Uterus (tissue), 4 donors: Measurements from ENCODE around the gene VNN1. TPM values are rescaled to one million over a fixed set of nuclear protein-coding genes. Genes with fewer than 3 reads are reported as not detected.
"Not testable (repeated sequence)": the region's sequence is repeated elsewhere in the genome, so short reads cannot be mapped to it uniquely, and the experiment has no call there.

Experiments used
- DNase-seq, 2 donors: peaks; one replicate each; pipeline ENCODE4 v3.0.0-alpha.2; 2019 to 2020
- H3K27ac ChIP-seq, 2 donors: fragments of 200-600 bp; sonication (generic); 1 replicate in 1 of 2; 2 replicates in 1 of 2; pipeline ENCODE4 v1.5.1; 2016 to 2018
- H3K27me3 ChIP-seq, 2 donors: fragments of 200-600 bp; sonication (generic); one replicate each; pipeline ENCODE4 v1.5.1; 2018 to 2019; ENCODE audit warnings: control low read depth in 1 of 2
- H3K36me3 ChIP-seq, 2 donors: fragments of 200-600 bp; sonication (generic); one replicate each; pipeline ENCODE4 v1.5.1; 2019; ENCODE audit warnings: control low read depth in 1 of 2
- H3K4me1 ChIP-seq, 2 donors: fragments of 200-600 bp; sonication (generic); one replicate each; pipeline ENCODE4 v1.5.1; 2018 to 2019; ENCODE audit warnings: control low read depth in 1 of 2
- H3K4me3 ChIP-seq, 2 donors: fragments of 200-600 bp; sonication (generic); 1 replicate in 1 of 2; 2 replicates in 1 of 2; pipeline ENCODE4 v1.5.1; 2018 to 2019; ENCODE audit warnings: mild to moderate bottlenecking in 1 of 2
- H3K9me3 ChIP-seq, 2 donors: fragments of 200-600 bp; sonication (generic); one replicate each; pipeline ENCODE4 v1.5.1; 2019; ENCODE audit warnings: control low read depth in 1 of 2
- CTCF ChIP-seq, 4 experiments: fragments of 200-600 bp in 2 of 4; fragments of 450-650 bp in 2 of 4; sonication (generic) in 2 of 4; IDR thresholded peaks; one replicate each; pipeline ENCODE4 v1.5.1; 2016 to 2019; ENCODE audit warnings: antibody characterized with exemption in 4 of 4, mild to moderate bottlenecking in 2 of 4, moderate library complexity in 1 of 4
- POLR2A ChIP-seq, 2 donors: fragments of 450-650 bp; IDR thresholded peaks; one replicate each; pipeline ENCODE4 v1.6.1; 2016; ENCODE audit warnings: antibody characterized with exemption in 2 of 2, mild to moderate bottlenecking in 1 of 2, moderate library complexity in 1 of 2
- intact Hi-C: fragments of 100-400 bp; cut with DNase I; formaldehyde crosslinking; loops from one replicate; pipeline ENCODE4 v1.15.1; 2023; ENCODE audit warnings: low total_unique reads
- total RNA-seq, 4 donors: library from RNA; depleted of rRNA in 3 of 4; stranded (reverse); fragments of >200 nt in 3 of 4; gene quantifications; one replicate each; pipeline versions ENCODE4 v1.1.0 to v1.2.4, GENCODE V29; 2014 to 2023
- donor health status: DM: yes; HTN: yes; CAD: no.

The VNN1 gene
- total RNA-seq, 4 donors from 2014 or later, result 0.64 to 2.9 (median 0.83) TPM; not detected in 1

DNA sequence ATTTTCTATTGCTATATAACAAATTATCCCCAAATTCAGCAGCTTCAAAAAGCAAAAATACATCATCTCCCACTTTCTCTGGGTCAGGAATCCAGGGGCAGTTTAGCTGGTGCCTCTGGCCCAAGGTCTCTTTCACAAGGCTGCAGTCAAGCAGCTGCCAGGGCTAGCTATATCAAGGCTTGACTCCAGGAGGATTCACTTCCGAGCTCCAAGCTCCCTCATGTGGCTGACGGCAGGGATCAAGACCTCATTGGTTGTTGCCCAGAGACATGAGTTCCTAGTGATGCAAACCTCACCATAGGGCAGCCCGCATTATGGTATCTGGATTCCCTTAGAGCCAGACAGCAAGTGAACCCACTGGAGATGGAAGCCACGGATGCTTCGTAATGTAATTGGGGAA is 1.3 kb upstream of the VNN1 start:
- DNase-seq, result no peak
- Histone ChIP-seq H3K4me3 (no peak overlapping the region), H3K9me3 (no peaks in the 10 kb centered on the region), H3K27ac (no peak overlapping the region), H3K36me3 (no peaks in the 10 kb centered on the region), H3K27me3 (no peaks in the 10 kb centered on the region), H3K4me1 (no peaks in the 10 kb centered on the region)
- intact Hi-C loops, result no loop called here
- no peak for TF ChIP-seq POLR2A (IDR thresholded peaks at IDR 0.05)
- no peak for TF ChIP-seq CTCF (IDR thresholded peaks at IDR 0.05)

DNA sequence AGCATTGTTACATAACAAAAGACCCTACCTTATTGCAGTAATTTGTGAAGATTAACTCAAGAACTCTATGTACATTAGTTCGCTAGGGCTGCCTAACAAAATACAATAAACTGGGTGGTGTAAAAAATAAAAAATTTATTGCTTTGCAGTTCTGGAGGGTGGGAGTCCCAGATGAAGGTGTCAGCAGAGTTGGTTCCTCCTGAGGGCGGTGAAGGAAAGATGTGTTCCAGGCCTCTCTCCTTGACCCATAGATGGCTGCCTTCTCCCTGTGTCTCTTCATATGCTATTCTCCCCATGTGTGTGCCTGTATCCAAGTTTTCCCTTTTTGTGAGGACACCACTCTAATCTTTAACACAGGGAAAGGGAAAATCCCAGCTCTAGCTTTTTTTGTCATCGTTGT is 305 bp upstream of the VNN1 start:
- intact Hi-C loops, result no loop called here
- H3K36me3 ChIP-seq, result no peaks in the 10 kb centered on the region
- H3K4me1 ChIP-seq, result no peaks in the 10 kb centered on the region
- no peak for DNase-seq
- TF ChIP-seq POLR2A (IDR thresholded peaks at IDR 0.05), result no peak
- no peak for TF ChIP-seq CTCF (IDR thresholded peaks at IDR 0.05)
- H3K27ac ChIP-seq, result no peak overlapping the region
- H3K9me3 ChIP-seq, result no peaks in the 10 kb centered on the region
- H3K27me3 ChIP-seq, result no peaks in the 10 kb centered on the region
- no peak overlapping the region for H3K4me3 ChIP-seq

DNA sequence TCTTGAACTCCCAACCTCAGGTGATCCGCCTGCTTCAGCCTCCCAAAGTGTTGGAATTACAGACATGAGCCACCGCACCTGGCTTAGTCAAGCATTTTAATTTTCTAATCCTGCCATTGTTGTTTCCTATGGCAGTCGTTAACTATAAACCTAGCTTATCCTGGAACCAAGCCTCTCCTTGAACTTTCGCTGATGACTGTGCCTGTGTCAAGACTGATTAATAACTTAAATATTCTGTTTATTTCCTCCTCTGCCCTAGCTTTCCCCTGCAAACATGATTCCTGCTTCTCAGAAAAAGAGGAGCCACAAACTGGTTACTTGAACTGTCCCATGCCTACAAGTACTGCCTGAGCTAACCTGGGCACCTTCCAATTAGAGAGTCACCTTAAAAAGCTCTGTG is 1.5 kb downstream of the VNN1 start:
- Histone ChIP-seq H3K27ac (no peak overlapping the region), H3K4me3 (no peak overlapping the region), H3K27me3 (no peaks in the 10 kb centered on the region), H3K9me3 (no peaks in the 10 kb centered on the region), H3K36me3 (no peaks in the 10 kb centered on the region), H3K4me1 (no peaks in the 10 kb centered on the region)
- intact Hi-C loops, result no loop called here
- TF ChIP-seq CTCF (IDR thresholded peaks at IDR 0.05) (no peak), POLR2A (IDR thresholded peaks at IDR 0.05) (no peak)
- no peak for DNase-seq

GRCh38 chr6:132708771-132709170 is 5.1 kb downstream of the VNN1 start:
- H3K4me1 ChIP-seq, result no peaks in the 10 kb centered on the region
- H3K27ac ChIP-seq, result no peak overlapping the region
- no peak overlapping the region for H3K4me3 ChIP-seq
- TF ChIP-seq CTCF (IDR thresholded peaks at IDR 0.05), result no peak
- TF ChIP-seq POLR2A (IDR thresholded peaks at IDR 0.05), result no peak
- H3K9me3 ChIP-seq, result no peaks in the 10 kb centered on the region
- DNase-seq, result no peak
- no peaks in the 10 kb centered on the region for H3K27me3 ChIP-seq
- intact Hi-C loops, result no loop called here
- H3K36me3 ChIP-seq, result no peaks in the 10 kb centered on the region

DNA sequence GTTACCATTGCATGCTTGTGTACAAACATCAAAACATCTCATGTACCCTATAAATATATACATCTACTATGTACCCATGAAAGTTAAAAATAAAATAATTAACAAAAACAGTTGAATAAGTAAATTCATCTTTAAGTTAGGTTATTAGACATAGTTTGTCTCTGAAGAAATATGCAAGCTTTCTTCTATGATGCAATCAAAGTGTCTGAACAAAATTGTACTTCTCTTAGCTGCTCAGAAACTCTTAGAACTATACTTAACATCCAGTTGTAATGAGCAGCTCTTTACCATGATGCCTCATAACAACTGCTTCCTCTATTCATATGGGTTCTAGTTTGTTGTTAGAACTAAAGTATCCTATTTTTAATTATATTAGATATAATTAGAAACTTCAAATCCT is 5.9 kb downstream of the VNN1 start:
- H3K36me3 ChIP-seq, result no peaks in the 10 kb centered on the region
- TF ChIP-seq POLR2A (IDR thresholded peaks at IDR 0.05) (no peak), CTCF (IDR thresholded peaks at IDR 0.05) (no peak)

GRCh38 chr6:132706756-132707155 is 7.1 kb downstream of the VNN1 start:
- H3K27ac ChIP-seq, intact Hi-C loops, H3K4me3 ChIP-seq, H3K9me3 ChIP-seq, DNase-seq, H3K4me1 ChIP-seq, H3K36me3 ChIP-seq, H3K27me3 ChIP-seq: not testable (repeated sequence)

More for the DNA sequence above, 5.9 kb downstream of the VNN1 start:
- no peaks in the 10 kb centered on the region for H3K27me3 ChIP-seq
- H3K4me3 ChIP-seq, result no peak overlapping the region
- DNase-seq, result no peak
- H3K4me1 ChIP-seq, result no peaks in the 10 kb centered on the region
- H3K9me3 ChIP-seq, result no peaks in the 10 kb centered on the region
- intact Hi-C loops, result no loop called here
- no peak overlapping the region for H3K27ac ChIP-seq
